ENCODE measurements around the gene SOHLH2.

The SOHLH2 gene

DNA sequence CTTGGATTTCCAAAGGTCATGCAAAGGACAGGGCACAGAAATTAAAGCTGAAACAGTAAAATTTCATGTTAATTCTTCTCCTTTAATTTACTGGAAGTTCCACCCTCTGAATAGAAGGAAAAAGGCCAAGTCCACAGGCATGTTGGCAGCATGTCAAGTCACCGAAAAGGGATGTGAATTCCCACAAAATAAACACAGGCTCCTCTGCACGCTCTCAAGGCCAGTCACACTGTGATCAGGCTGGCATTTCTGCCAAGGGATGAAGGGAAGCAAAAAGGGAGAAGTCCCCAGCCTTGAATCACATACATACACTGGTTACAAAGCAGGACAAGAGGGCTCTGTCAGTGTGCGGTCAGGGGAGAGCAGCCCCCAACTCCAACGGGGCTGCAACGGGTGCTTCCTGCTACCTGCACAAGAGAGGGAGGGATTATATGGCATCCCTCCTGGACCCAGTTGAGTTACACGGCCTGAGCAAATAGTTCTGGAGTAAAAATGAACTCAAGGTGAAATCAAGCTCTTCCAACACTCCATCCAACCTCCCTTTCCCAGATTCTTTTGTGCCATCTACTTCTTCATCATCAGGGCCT is 90.0 kb downstream of the SOHLH2 start:
- DNase-seq (ENCODE audit: low read depth in 2 of 2) = peak; percentile 64 to 82

More for the DNA sequence above, 90.0 kb downstream of the SOHLH2 start:
- H3K4me3 ChIP-seq (replicated peaks in 1 of 2; ENCODE audit: low read depth in 2 of 2, low read length in 2 of 2) = no peak overlapping the region
- no peak for TF ChIP-seq CTCF (IDR thresholded peaks at IDR 0.05; ENCODE audit: low read depth, low read length)

Measured in cardiac fibroblast (primary cell).